Retinal pigment epithelial cell (primary cell): ENCODE results near the gene ACE2.

Experiments used
- DNase-seq: peaks from one replicate; pipeline ENCODE4 v3.0.0-alpha.2; 2010; ENCODE audit warnings: low read depth
- H3K4me3 ChIP-seq: 2 replicates; pipeline ENCODE4 v1.5.1; 2011; ENCODE audit warnings: mild to moderate bottlenecking, low read length, control low read depth, moderate library complexity
- CTCF ChIP-seq: conservative IDR thresholded peaks from 2 replicates; pipeline ENCODE4 v1.5.1; 2011; ENCODE audit warnings: low read depth, low read length, control low read depth, inconsistent platforms

Gene ACE2

GRCh38 chrX:15515931-15516330 is 84.8 kb downstream of the ACE2 start:
- no peak overlapping the region for H3K4me3 ChIP-seq
- no peak for DNase-seq
- no peak for TF ChIP-seq CTCF

GRCh38 chrX:15514279-15514678 is 86.5 kb downstream of the ACE2 start:
- no peak for TF ChIP-seq CTCF
- H3K4me3 ChIP-seq, result no peak overlapping the region

GRCh38 chrX:15512401-15512965 is 88.3 kb downstream of the ACE2 start:
- no peak for TF ChIP-seq CTCF
- DNase-seq, result no peak
- H3K4me3 ChIP-seq, result no peak overlapping the region

More at GRCh38 chrX:15514279-15514678, 86.5 kb downstream of the ACE2 start:
- no peak for DNase-seq

GRCh38 chrX:15511563-15511962 is 89.2 kb downstream of the ACE2 start:
- H3K4me3 ChIP-seq, result no peak overlapping the region
- no peak for DNase-seq
- no peak for TF ChIP-seq CTCF
